Effector memory CD8-positive, alpha-beta T cell (primary cell): Measurements from ENCODE around the gene LRCH1.

Experiments
- ATAC-seq: fragments of 150-1000 bp; cut with Tn5 transposase; replicated peaks from 2 replicates; pipeline ENCODE4 v1.10.0; 2021; ENCODE audit warnings: mild to moderate bottlenecking, moderate library complexity
- DNase-seq, 3 experiments: peaks; one replicate each; pipeline ENCODE4 v3.0.0; 2021
- H3K27ac Mint-ChIP-seq, 2 donors: one replicate each; pipeline ENCODE4 v1.8.0; 2022; ENCODE audit warnings: mild to moderate bottlenecking in 2 of 2, mixed read lengths in 2 of 2, moderate library complexity in 2 of 2
- H3K27me3 Mint-ChIP-seq, 2 donors: one replicate each; pipeline ENCODE4 v1.8.0; 2022; ENCODE audit warnings: mixed read lengths in 2 of 2
- H3K36me3 Mint-ChIP-seq: one replicate; pipeline ENCODE4 v1.8.0; 2022; ENCODE audit warnings: mild to moderate bottlenecking, moderate library complexity, mixed read lengths; ENCODE audit not compliant: insufficient read depth
- H3K4me1 Mint-ChIP-seq, 2 donors: one replicate each; pipeline ENCODE4 v1.8.0; 2022; ENCODE audit warnings: low read depth in 2 of 2, mixed read lengths in 2 of 2
- H3K4me3 Mint-ChIP-seq, 2 donors: one replicate each; pipeline ENCODE4 v1.8.0; 2022; ENCODE audit warnings: mild to moderate bottlenecking in 2 of 2, mixed read lengths in 2 of 2, moderate library complexity in 2 of 2
- H3K9me3 Mint-ChIP-seq, 2 donors: one replicate each; pipeline ENCODE4 v1.8.0; 2022; ENCODE audit warnings: mixed read lengths in 2 of 2

Gene LRCH1

DNA sequence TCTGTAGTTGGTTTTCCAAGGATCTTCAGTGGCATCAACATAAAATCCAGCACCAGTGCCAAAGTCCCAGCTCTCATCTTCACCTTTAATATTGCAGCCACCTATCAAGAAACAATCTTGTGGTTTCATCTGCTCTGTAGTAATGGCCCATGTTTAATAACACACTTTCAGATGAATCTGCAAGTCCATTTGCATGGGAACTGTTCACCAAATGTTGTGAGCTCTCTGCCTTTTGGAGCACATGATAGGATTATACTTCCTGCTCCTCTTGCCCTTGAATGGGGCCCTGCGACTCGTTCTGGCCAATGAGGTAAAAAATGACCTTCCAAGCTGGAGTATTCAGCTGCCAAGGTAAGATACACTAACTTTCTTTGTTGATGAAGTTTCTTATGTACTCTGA, 229.7 kb downstream of the LRCH1 start:
- Mint-ChIP-seq H3K36me3 (peaks cover 48% of the 10 kb centered on the region), H3K27ac (no peak overlapping the region)
- DNase-seq: no peak

GRCh38 chr13:46783504-46783903, 230.5 kb downstream of the LRCH1 start:
- H3K36me3 Mint-ChIP-seq: peaks cover 49% of the 10 kb centered on the region
- no peaks in the 10 kb centered on the region for H3K27me3 Mint-ChIP-seq
- H3K9me3 Mint-ChIP-seq: no peaks in the 10 kb centered on the region
- no peak overlapping the region for H3K4me3 Mint-ChIP-seq
- DNase-seq (no peak), ATAC-seq (no peak)
- peaks cover 0 to 23% of the 10 kb centered on the region in 2 donors for H3K4me1 Mint-ChIP-seq
- H3K27ac Mint-ChIP-seq: no peak overlapping the region

More for the DNA sequence above, 229.7 kb downstream of the LRCH1 start:
- Mint-ChIP-seq H3K4me3 (no peak overlapping the region), H3K27me3 (no peaks in the 10 kb centered on the region), H3K9me3 (no peaks in the 10 kb centered on the region), H3K4me1 (peaks cover 0 to 18% of the 10 kb centered on the region in 2 donors)
- ATAC-seq: no peak

DNA sequence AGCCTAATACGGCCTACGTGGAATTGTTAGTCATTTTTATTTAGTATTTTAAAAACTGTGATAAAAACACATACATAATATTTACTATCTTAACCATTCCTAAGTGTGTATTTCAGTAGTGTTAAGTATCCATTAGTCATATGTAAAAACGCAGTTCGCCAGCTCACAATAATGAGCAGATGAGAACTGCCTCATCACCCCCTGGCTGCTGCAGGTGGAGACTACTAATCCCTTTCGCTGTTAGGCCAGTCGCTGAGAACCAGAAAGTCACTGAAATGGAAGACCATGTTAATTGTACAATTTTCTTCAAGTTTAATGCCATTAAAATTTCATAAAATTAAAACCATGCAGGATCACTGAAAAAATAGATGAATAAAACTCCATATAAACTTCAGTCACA, 242.4 kb downstream of the LRCH1 start:
- H3K4me1 Mint-ChIP-seq: peaks cover 19 to 25% of the 10 kb centered on the region in 2 donors
- ATAC-seq (no peak), DNase-seq (no peak)
- no peak overlapping the region for H3K27ac Mint-ChIP-seq
- no peaks in the 10 kb centered on the region for H3K36me3 Mint-ChIP-seq
- H3K9me3 Mint-ChIP-seq: no peaks in the 10 kb centered on the region
- H3K27me3 Mint-ChIP-seq: no peaks in the 10 kb centered on the region
- peak overlapping the region; percentile 92 to 94 for H3K4me3 Mint-ChIP-seq

GRCh38 chr13:46796129-46796514, 243.2 kb downstream of the LRCH1 start:
- Mint-ChIP-seq H3K4me1 (peaks cover 19 to 25% of the 10 kb centered on the region in 2 donors), H3K27me3 (no peaks in the 10 kb centered on the region), H3K4me3 (peak overlapping the region; percentile 92 to 94), H3K9me3 (no peaks in the 10 kb centered on the region), H3K36me3 (no peaks in the 10 kb centered on the region), H3K27ac (peak overlapping the region; percentile 94 to 95)
- ATAC-seq (no peak), DNase-seq (no peak)

DNA sequence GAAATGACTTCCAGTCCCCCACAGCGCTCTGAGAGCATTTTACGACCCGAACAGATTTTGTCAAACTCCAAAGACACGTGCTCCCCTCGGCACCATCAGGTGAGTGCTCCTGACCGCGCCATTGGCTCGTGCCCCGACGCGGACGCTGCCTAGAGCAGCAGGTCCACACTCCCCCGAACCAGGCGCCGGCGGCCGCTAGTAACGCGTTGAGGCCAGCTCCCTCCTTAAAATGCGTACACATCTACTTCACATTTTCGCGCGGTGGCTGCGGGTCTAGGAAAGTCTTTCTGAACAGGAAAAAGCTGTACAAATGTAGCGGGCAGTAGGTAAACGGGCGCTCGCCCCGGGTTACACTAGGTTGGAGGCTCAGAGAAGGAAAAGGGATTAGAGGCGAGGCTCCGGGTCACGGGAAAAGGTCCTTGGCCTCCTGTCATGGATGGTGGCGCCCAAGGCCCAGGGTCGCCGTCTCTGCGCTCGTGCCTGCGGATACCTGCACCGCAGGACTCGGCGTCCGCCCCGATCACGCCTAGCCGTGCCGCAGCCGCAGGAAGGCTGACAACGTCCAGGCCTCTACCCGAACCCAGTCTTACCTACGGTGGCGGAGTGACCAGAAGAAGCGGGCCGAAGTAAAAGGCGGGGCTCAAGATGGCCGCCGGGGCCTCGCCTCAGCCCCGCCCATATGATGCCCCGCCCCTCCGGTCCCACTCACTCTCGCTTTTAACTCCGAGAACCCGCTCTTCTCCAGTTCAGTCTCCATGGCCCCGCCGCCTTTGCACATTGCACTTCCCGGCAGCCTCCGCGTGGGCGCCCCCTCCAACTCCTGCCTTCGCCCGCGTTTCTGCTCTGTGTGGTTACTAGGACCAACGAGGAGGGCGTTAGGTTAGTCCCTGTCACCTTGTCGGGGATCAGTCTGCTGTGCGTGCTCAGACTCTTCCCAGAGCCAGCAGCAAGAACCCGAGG, 243.8 kb downstream of the LRCH1 start, which contains the start of gene ESD:
Gene ESD, minus strand, starts transcription at position 647 of the 960 bp plus-strand sequence. CDS start 5,748 bp downstream, outside the sequence.
- peak; percentile 89 for ATAC-seq
- no peaks in the 10 kb centered on the region for H3K27me3 Mint-ChIP-seq
- no peaks in the 10 kb centered on the region for H3K9me3 Mint-ChIP-seq
- peaks cover 19 to 25% of the 10 kb centered on the region in 2 donors for H3K4me1 Mint-ChIP-seq
- peak; percentile 81 to 83 (median 83) for DNase-seq
- H3K27ac Mint-ChIP-seq: peak within 1 kb of the TSS; percentile 94 to 95
- peak within 1 kb of the TSS; percentile 92 to 94 for H3K4me3 Mint-ChIP-seq
- no peaks in the 10 kb centered on the region for H3K36me3 Mint-ChIP-seq

GRCh38 chr13:46797501-46798237, 244.7 kb downstream of the LRCH1 start:
- H3K9me3 Mint-ChIP-seq: no peaks in the 10 kb centered on the region
- peak overlapping the region; percentile 94 to 95 for H3K27ac Mint-ChIP-seq
- DNase-seq (no peak), ATAC-seq (no peak)
- H3K27me3 Mint-ChIP-seq: no peaks in the 10 kb centered on the region
- H3K36me3 Mint-ChIP-seq: no peaks in the 10 kb centered on the region
- H3K4me1 Mint-ChIP-seq: peaks cover 19 to 25% of the 10 kb centered on the region in 2 donors
- peak overlapping the region; percentile 92 to 94 for H3K4me3 Mint-ChIP-seq

- Mint-ChIP-seq H3K36me3 (no peaks in the 10 kb centered on the region), H3K4me3 (no peak overlapping the region), H3K9me3 (no peaks in the 10 kb centered on the region), H3K4me1 (peaks cover 13 to 19% of the 10 kb centered on the region in 2 donors), H3K27ac (no peak overlapping the region), H3K27me3 (peaks cover 0 to 7% of the 10 kb centered on the region in 2 donors)
- no peak for DNase-seq
- no peak for ATAC-seq
Observed at GRCh38 chr13:46799139-46799538, 246.2 kb downstream of the LRCH1 start.

GRCh38 chr13:46801858-46802257, 248.9 kb downstream of the LRCH1 start:
- Mint-ChIP-seq H3K4me3 (no peak overlapping the region), H3K4me1 (peaks cover 3 to 6% of the 10 kb centered on the region in 2 donors), H3K27ac (no peak overlapping the region), H3K36me3 (no peaks in the 10 kb centered on the region), H3K27me3 (peaks cover 0 to 10% of the 10 kb centered on the region in 2 donors), H3K9me3 (no peaks in the 10 kb centered on the region)
- ATAC-seq (no peak), DNase-seq (no peak)
